Hepatocyte (in vitro differentiated cells): ENCODE measurements around the gene ACOX3. TPM values are rescaled to one million over a fixed set of nuclear protein-coding genes. Genes with fewer than 3 reads are reported as not detected.

Source experiments
- DNase-seq: peaks from one replicate; pipeline ENCODE4 v3.0.0-alpha.2; 2016; ENCODE audit warnings: low spot score
- H2AFZ ChIP-seq: fragments of 200-600 bp; sonication (generic); 2 replicates; pipeline ENCODE4 v1.6.0; 2016; ENCODE audit warnings: antibody characterized with exemption, mild to moderate bottlenecking
- H3K27ac ChIP-seq: fragments of 200-600 bp; sonication (generic); 2 replicates; pipeline ENCODE4 v1.5.1; 2016; ENCODE audit warnings: mild to moderate bottlenecking
- H3K27me3 ChIP-seq: fragments of 200-600 bp; sonication (generic); 2 replicates; pipeline ENCODE4 v1.6.1; 2016
- H3K36me3 ChIP-seq: fragments of 200-600 bp; sonication (generic); replicated peaks from 2 replicates; pipeline ENCODE4 v1.5.1; 2016; ENCODE audit warnings: low read depth; ENCODE audit not compliant: insufficient read depth
- H3K4me1 ChIP-seq: fragments of 200-600 bp; sonication (generic); 2 replicates; pipeline ENCODE4 v1.5.1; 2016; ENCODE audit warnings: mild to moderate bottlenecking, moderate library complexity; ENCODE audit not compliant: insufficient read depth
- H3K4me2 ChIP-seq: fragments of 200-600 bp; sonication (generic); 2 replicates; pipeline ENCODE4 v1.6.0; 2016
- H3K4me3 ChIP-seq: fragments of 200-600 bp; sonication (generic); 2 replicates; pipeline ENCODE4 v1.5.1; 2016; ENCODE audit warnings: mild to moderate bottlenecking
- H3K79me2 ChIP-seq: fragments of 200-600 bp; sonication (generic); 2 replicates; pipeline ENCODE4 v1.6.0; 2017; ENCODE audit warnings: mild to moderate bottlenecking
- H3K9me2 ChIP-seq: fragments of 200-600 bp; sonication (generic); replicated peaks from 2 replicates; pipeline ENCODE4 v1.6.0; 2017; ENCODE audit warnings: mild to moderate bottlenecking; ENCODE audit not compliant: insufficient read depth
- H3K9me3 ChIP-seq: fragments of 200-600 bp; sonication (generic); 2 replicates; pipeline ENCODE4 v1.5.1; 2016; ENCODE audit warnings: low read depth, mild to moderate bottlenecking
- H4K20me1 ChIP-seq: fragments of 200-600 bp; sonication (generic); 2 replicates; pipeline ENCODE4 v1.6.0; 2016; ENCODE audit warnings: mild to moderate bottlenecking; ENCODE audit not compliant: insufficient read depth, poor library complexity, severe bottlenecking
- EZH2 ChIP-seq: fragments of 200-600 bp; sonication (generic); IDR thresholded peaks from 2 replicates; pipeline ENCODE4 v1.6.1; 2016; ENCODE audit warnings: antibody characterized with exemption, mild to moderate bottlenecking, borderline replicate concordance
- EZH2phosphoT487 ChIP-seq: fragments of 200-600 bp; sonication (generic); IDR thresholded peaks from one replicate; pipeline ENCODE4 v1.6.1; 2018; ENCODE audit warnings: antibody characterized with exemption, mild to moderate bottlenecking, low read depth, moderate library complexity; ENCODE audit not compliant: unreplicated experiment, severe bottlenecking
- WGBS: methylation state at CpG from one replicate; pipeline ENCODE4 v1.1.6; 2016; ENCODE audit warnings: low lambda C conversion rate; ENCODE audit errors: missing lambda C conversion rate; 5-methylcytosine and 5-hydroxymethylcytosine counted together
- polyA plus RNA-seq: library from polyadenylated mRNA; unstranded; fragments of >200 nt; fragmentation: Nextera tagmentation; extraction: Ambion mirVana; gene quantifications from 2 replicates; pipeline ENCODE4 v1.2.1, GENCODE V29; 2016
- total RNA-seq: library from RNA; depleted of rRNA; stranded (reverse); fragments of >200 nt; gene quantifications from 2 replicates; pipeline ENCODE4 v1.2.3, GENCODE V29; 2014
- TF ChIP-seq, protein P1 (sequence below): fragments of 200-600 bp; sonication (generic); IDR thresholded peaks from 2 replicates; pipeline ENCODE4 v1.5.1; 2016; ENCODE audit warnings: antibody characterized with exemption, mild to moderate bottlenecking; ENCODE audit not compliant: poor library complexity

The ACOX3 gene
- total and polyA plus RNA-seq, 2 experiments from 2014 or later, result 17.6 to 22.5 TPM

DNA sequence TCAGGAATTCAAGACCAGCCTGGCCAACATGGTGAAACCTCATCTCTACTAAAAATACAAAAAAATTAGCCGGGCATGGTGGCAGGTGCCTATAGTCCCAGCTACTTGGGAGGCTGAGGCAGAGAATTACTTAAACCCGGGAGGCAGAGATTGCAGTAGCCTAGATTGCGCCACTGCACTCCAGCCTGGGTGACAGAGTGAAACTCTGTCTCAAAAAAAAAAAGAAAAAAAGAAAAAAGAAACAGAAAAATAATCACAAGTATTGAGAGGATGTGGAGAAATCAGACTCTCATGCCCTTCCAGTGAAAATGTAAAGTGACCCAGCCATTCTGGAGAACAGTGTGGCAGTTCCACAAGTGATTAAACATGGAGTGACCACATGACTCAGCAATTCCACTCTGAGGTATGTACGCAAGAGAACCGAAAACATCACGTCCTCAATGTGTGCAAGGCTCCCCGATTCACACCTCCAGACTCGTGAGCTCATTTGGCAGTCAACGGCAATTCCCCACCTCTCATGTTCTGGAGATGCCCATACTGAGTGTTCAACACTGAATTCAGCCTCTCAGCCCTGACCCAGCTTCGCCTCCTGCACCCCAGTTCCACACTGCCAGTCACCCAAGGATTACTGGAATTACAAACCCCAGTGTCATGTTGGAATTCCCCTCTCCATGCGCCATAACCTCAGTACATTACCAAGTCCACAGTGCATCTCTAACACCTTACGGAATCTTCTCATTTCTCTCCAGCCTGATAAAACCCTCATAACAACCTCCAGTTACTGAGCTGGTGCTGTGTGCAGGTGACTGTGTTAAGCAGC is 21.1 kb downstream of the ACOX3 start:
- no peak for DNase-seq
- TF ChIP-seq, protein P1, sequence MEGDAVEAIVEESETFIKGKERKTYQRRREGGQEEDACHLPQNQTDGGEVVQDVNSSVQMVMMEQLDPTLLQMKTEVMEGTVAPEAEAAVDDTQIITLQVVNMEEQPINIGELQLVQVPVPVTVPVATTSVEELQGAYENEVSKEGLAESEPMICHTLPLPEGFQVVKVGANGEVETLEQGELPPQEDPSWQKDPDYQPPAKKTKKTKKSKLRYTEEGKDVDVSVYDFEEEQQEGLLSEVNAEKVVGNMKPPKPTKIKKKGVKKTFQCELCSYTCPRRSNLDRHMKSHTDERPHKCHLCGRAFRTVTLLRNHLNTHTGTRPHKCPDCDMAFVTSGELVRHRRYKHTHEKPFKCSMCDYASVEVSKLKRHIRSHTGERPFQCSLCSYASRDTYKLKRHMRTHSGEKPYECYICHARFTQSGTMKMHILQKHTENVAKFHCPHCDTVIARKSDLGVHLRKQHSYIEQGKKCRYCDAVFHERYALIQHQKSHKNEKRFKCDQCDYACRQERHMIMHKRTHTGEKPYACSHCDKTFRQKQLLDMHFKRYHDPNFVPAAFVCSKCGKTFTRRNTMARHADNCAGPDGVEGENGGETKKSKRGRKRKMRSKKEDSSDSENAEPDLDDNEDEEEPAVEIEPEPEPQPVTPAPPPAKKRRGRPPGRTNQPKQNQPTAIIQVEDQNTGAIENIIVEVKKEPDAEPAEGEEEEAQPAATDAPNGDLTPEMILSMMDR, result no peak
- TF ChIP-seq EZH2 (no peak), EZH2phosphoT487 (no peak)
- Histone ChIP-seq H3K4me1 (no peaks in the 10 kb centered on the region), H3K9me2 (no peaks in the 10 kb centered on the region), H3K79me2 (peaks cover 13% of the 10 kb centered on the region), H2AFZ (no peak overlapping the region), H3K36me3 (no peaks in the 10 kb centered on the region), H3K4me2 (no peak overlapping the region), H3K9me3 (no peaks in the 10 kb centered on the region), H3K27me3 (no peaks in the 10 kb centered on the region), H3K27ac (no peak overlapping the region), H4K20me1 (no peaks in the 10 kb centered on the region), H3K4me3 (no peak overlapping the region)
- WGBS, result 86% methylated on average over 12 of the region's 12 CpGs

DNA sequence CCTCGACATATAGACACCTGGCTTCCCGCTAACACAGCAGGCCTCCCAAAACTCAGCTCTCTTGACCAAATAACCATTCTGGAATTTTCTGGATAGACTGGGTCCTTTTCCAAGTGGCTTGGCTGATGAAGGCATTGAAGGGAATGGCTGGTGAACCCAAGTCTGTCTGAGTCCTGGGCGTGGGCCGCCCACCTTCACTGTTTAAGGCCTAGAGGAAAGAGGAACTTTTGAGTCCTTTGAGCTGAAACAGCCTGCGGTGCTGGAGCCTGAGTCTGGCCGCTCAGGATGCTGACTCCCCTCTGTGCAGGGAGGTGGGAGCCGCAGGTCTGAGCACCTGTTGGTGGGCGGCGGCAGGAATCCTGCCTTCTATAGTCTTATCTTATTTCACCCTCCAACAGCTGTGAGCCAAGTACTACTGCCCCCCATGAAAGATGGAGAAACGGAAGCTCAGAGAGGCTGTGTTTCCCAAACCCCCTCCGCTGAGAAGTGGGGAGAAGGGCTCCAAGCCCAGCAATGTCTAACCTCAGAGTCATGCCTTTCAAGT is 23.4 kb downstream of the ACOX3 start:
- TF ChIP-seq, protein P1, result no peak
- no peak for TF ChIP-seq EZH2phosphoT487
- TF ChIP-seq EZH2, result no peak
- Histone ChIP-seq H3K4me2 (no peak overlapping the region), H3K36me3 (no peaks in the 10 kb centered on the region), H3K79me2 (peaks cover 13% of the 10 kb centered on the region), H3K27ac (no peak overlapping the region), H2AFZ (no peak overlapping the region), H3K9me2 (no peaks in the 10 kb centered on the region), H4K20me1 (no peaks in the 10 kb centered on the region), H3K27me3 (no peaks in the 10 kb centered on the region), H3K4me3 (no peak overlapping the region), H3K9me3 (no peaks in the 10 kb centered on the region), H3K4me1 (no peaks in the 10 kb centered on the region)
- DNase-seq, result no peak
- 92% methylated on average over 11 of the region's 11 CpGs for WGBS

DNA sequence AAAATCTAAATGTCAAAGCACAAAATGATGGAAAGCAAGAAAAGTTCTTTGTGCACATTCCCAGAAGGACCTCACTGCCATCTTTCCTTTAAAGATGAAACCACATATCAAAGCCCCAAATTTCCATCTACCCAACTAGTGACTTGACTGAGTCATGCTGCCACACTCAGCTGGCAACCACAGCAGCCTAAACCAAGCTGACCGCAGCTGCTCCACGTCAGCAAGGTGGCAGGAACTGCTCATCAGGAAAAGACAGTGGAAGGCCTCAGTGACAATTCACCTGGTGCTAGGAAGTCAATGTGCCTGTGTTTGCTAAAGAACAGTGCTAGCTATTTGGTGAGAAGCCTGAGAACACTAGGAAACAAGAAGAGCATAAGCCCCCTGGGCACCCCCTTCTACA is 26.1 kb downstream of the ACOX3 start:
- TF ChIP-seq, protein P1, result no peak
- TF ChIP-seq EZH2, result no peak
- no peak for TF ChIP-seq EZH2phosphoT487
- H3K4me3 ChIP-seq, result no peak overlapping the region
- no peak for DNase-seq
- no peak overlapping the region for H3K27ac ChIP-seq
- H3K4me2 ChIP-seq, result no peak overlapping the region
- peaks cover 13% of the 10 kb centered on the region for H3K79me2 ChIP-seq
- no peaks in the 10 kb centered on the region for H4K20me1 ChIP-seq
- no peaks in the 10 kb centered on the region for H3K9me2 ChIP-seq
- no peak overlapping the region for H2AFZ ChIP-seq
- H3K27me3 ChIP-seq, result no peaks in the 10 kb centered on the region
- no peaks in the 10 kb centered on the region for H3K9me3 ChIP-seq
- no peaks in the 10 kb centered on the region for H3K4me1 ChIP-seq
- WGBS, result 90% methylated on average over 2 of the region's 2 CpGs
- H3K36me3 ChIP-seq, result no peaks in the 10 kb centered on the region
